Endothelial cell of umbilical vein (primary cell): ENCODE results near the gene STBD1. TPM values are rescaled to one million over a fixed set of nuclear protein-coding genes. Genes with fewer than 3 reads are reported as not detected.

Experiments used
- BruUV-seq: library from RNA; stranded (reverse); fragments of 400-500 nt; replicated peaks from 2 replicates; lab custom pipeline; 2021; lab: Mats Ljungman, UMichigan
- CTCF ChIA-PET: fragments of 300-600, 350-600 bp; sonication (Branson Sonifier 250); formaldehyde crosslinking; loops from one replicate; lab custom pipeline; 2021; ENCODE audit warnings: antibody characterized with exemption, inconsistent platforms; lab: Charles Lee
- POLR2A ChIA-PET: fragments of 300-600, 350-600 bp; sonication (Branson Sonifier 250); formaldehyde crosslinking; loops from one replicate; lab custom pipeline; 2021; ENCODE audit warnings: antibody characterized with exemption, inconsistent platforms; lab: Charles Lee
- DNase-seq: peaks from one replicate; pipeline ENCODE4 v3.0.0-alpha.2; 2011; ENCODE audit warnings: low read depth, low spot score
- FAIRE-seq: peaks from 2 replicates; lab custom pipeline; 2011; peaks lifted over from hg19 to GRCh38; lab: Jason Lieb, UNC
- H2AFZ ChIP-seq: 2 replicates; pipeline ENCODE4 v1.6.0; 2012; ENCODE audit warnings: low read depth, low read length, control low read depth, inconsistent platforms
- H3K27ac ChIP-seq: 2 replicates; pipeline ENCODE4 v1.5.1; 2011; ENCODE audit warnings: low read depth, mild to moderate bottlenecking, control low read depth, low read length, moderate library complexity; ENCODE audit not compliant: insufficient read depth
- H3K27me3 ChIP-seq, 2 experiments: 2 replicates each; pipeline versions ENCODE4 v1.6.0 to v1.6.1; 2011; ENCODE audit warnings: low read length in 2 of 2, mixed read lengths in 1 of 2; ENCODE audit not compliant: control insufficient read depth in 2 of 2, insufficient read depth in 2 of 2
- H3K36me3 ChIP-seq, 2 experiments: 2 replicates in 1 of 2; 3 replicates in 1 of 2; pipeline ENCODE4 v1.5.1; 2011; ENCODE audit warnings: low read length in 2 of 2, mild to moderate bottlenecking in 1 of 2, moderate library complexity in 1 of 2; ENCODE audit not compliant: control insufficient read depth in 2 of 2, insufficient read depth in 2 of 2; ENCODE audit errors: extremely low read depth in 1 of 2
- H3K4me1 ChIP-seq: 3 replicates; pipeline ENCODE4 v1.5.1; 2011; ENCODE audit warnings: mild to moderate bottlenecking, low read length; ENCODE audit not compliant: control insufficient read depth, insufficient read depth; ENCODE audit errors: extremely low read depth
- H3K4me2 ChIP-seq: 2 replicates; pipeline ENCODE4 v1.6.1; 2011; ENCODE audit warnings: low read length, control low read depth, mixed read lengths; ENCODE audit not compliant: insufficient read depth
- H3K4me3 ChIP-seq, 3 experiments: fragments of 200-600 bp in 1 of 3; sonication (generic), shearing (Covaris generic) in 1 of 3; replicated peaks in 1 of 3; 2 replicates each; pipeline ENCODE4 v1.5.1; 2011 to 2016; ENCODE audit warnings: control low read depth in 3 of 3, low read length in 3 of 3, mild to moderate bottlenecking in 2 of 3, inconsistent platforms in 1 of 3, low read depth in 1 of 3, moderate library complexity in 1 of 3; ENCODE audit not compliant: insufficient read depth in 1 of 3
- H3K79me2 ChIP-seq: 2 replicates; pipeline ENCODE4 v1.6.0; 2012; ENCODE audit warnings: low read length, inconsistent platforms; ENCODE audit not compliant: control insufficient read depth, insufficient read depth
- H3K9ac ChIP-seq: replicated peaks from 2 replicates; pipeline ENCODE3; 2011; ENCODE audit warnings: low read length, control low read depth; ENCODE audit not compliant: insufficient read depth; ENCODE audit errors: extremely low read depth
- H3K9me1 ChIP-seq: replicated peaks from 3 replicates; pipeline ENCODE4 v1.6.0; 2011; ENCODE audit warnings: mild to moderate bottlenecking, low read length; ENCODE audit not compliant: control insufficient read depth, insufficient read depth; ENCODE audit errors: extremely low read depth
- H3K9me3 ChIP-seq: replicated peaks from 2 replicates; pipeline ENCODE4 v1.5.1; 2012; ENCODE audit warnings: low read length, inconsistent platforms; ENCODE audit not compliant: control insufficient read depth, insufficient read depth
- H4K20me1 ChIP-seq: replicated peaks from 2 replicates; pipeline ENCODE3; 2011; ENCODE audit warnings: mild to moderate bottlenecking, low read length; ENCODE audit not compliant: control insufficient read depth, insufficient read depth; ENCODE audit errors: extremely low read depth
- CTCF ChIP-seq, 2 donors: IDR thresholded peaks; 1 replicate in 1 of 2; 2 replicates in 1 of 2; pipeline ENCODE4 v1.5.1; 2011; ENCODE audit warnings: low read length in 2 of 2, mild to moderate bottlenecking in 2 of 2, moderate library complexity in 2 of 2, control low read depth in 1 of 2, inconsistent platforms in 1 of 2, low read depth in 1 of 2; ENCODE audit not compliant: insufficient read depth in 1 of 2; ENCODE audit errors: extremely low read depth in 1 of 2
- EZH2 ChIP-seq: IDR thresholded peaks from 2 replicates; pipeline ENCODE4 v1.6.1; 2012; ENCODE audit warnings: borderline replicate concordance, low read depth, mild to moderate bottlenecking, moderate library complexity, low read length, inconsistent platforms; ENCODE audit not compliant: severe bottlenecking
- FOS ChIP-seq: IDR thresholded peaks from 2 replicates; pipeline ENCODE4 v1.6.1; 2011; ENCODE audit warnings: mild to moderate bottlenecking, low read length, moderate library complexity, borderline replicate concordance; ENCODE audit not compliant: insufficient read depth
- GATA2 ChIP-seq: IDR thresholded peaks from 2 replicates; pipeline ENCODE4 v1.7.0; 2011; ENCODE audit warnings: low read depth, mild to moderate bottlenecking, moderate library complexity, mixed read lengths, low read length; ENCODE audit not compliant: insufficient read length, insufficient read depth
- JUN ChIP-seq: IDR thresholded peaks from 2 replicates; pipeline ENCODE4 v1.6.1; 2011; ENCODE audit warnings: borderline replicate concordance, low read depth; ENCODE audit not compliant: insufficient read length, insufficient read depth
- MAX ChIP-seq: IDR thresholded peaks from 2 replicates; pipeline ENCODE4 v1.6.1; 2011; ENCODE audit not compliant: insufficient read depth, insufficient read length
- MYC ChIP-seq: IDR thresholded peaks from one replicate; pipeline ENCODE4 v1.6.1; 2011; ENCODE audit warnings: mild to moderate bottlenecking, low read depth, low read length
- POLR2A ChIP-seq: IDR thresholded peaks from 2 replicates; pipeline ENCODE4 v1.6.1; 2012; ENCODE audit warnings: low read depth, mild to moderate bottlenecking, control low read depth, low read length
- POLR2AphosphoS5 ChIP-seq: IDR thresholded peaks from 2 replicates; pipeline ENCODE4 v1.6.1; 2012; ENCODE audit warnings: low read depth, mild to moderate bottlenecking, control low read depth, low read length, moderate library complexity; ENCODE audit not compliant: insufficient read depth
- dilution Hi-C: fragments of 300-500 bp; cut with MboI; formaldehyde crosslinking; loops from one replicate; pipeline ENCODE4 v1.15.0; 2019; ENCODE audit warnings: low sequenced_read_pairs; ENCODE audit not compliant: extremely low pct_ligation_motif_present
- intact Hi-C: fragments of 100-400 bp; cut with micrococcal nuclease; formaldehyde crosslinking; loops from one replicate; pipeline ENCODE4 v1.10.0; 2022
- polyA plus RNA-seq, 4 experiments: library from polyadenylated mRNA; depleted of rRNA in 3 of 4; stranded (reverse) in 3 of 4; unstranded in 1 of 4; fragments of >200 nt; gene quantifications; 2 replicates each; pipeline versions ENCODE4 v1.2.1 to v1.2.3, GENCODE V29; 2011 to 2012; ENCODE audit warnings: missing spikeins in 1 of 4
- total RNA-seq: library from RNA; stranded (reverse); gene quantifications from 2 replicates; pipeline ENCODE4 v1.2.3, GENCODE V29; 2021

Gene STBD1
- total and polyA plus RNA-seq, 2 donors (not counting 3 experiments of a cell fraction or from before 2014, with no cell fraction given), result 0.18 to 0.29 TPM

GRCh38 chr4:76276813-76277212, 29.7 kb upstream of the STBD1 start:
- no peak overlapping the region for H3K4me2 ChIP-seq
- intact Hi-C loops, result no loop called here
- ChIA-PET POLR2A (no interaction called here), CTCF (interaction anchor here (1.2 to 4.4 kb wide), 3 partner anchors 97 to 101 kb away, joined by 3 to 16 read pairs (median 13); no protein-coding TSS in a partner anchor)
- no peaks in the 10 kb centered on the region for H3K9me3 ChIP-seq
- no peak for DNase-seq
- H3K27me3 ChIP-seq, result peaks cover 5 to 21% of the 10 kb centered on the region in 2 experiments
- dilution Hi-C loops, result no loop called here
- H4K20me1 ChIP-seq, result no peaks in the 10 kb centered on the region
- no peak overlapping the region for H2AFZ ChIP-seq
- no peaks in the 10 kb centered on the region for H3K79me2 ChIP-seq
- no TSS peak for BruUV-seq
- H3K9ac ChIP-seq, result no peak overlapping the region
- H3K4me3 ChIP-seq, result no peak overlapping the region
- FAIRE-seq, result no peak
- no peaks in the 10 kb centered on the region for H3K9me1 ChIP-seq
- H3K27ac ChIP-seq, result no peak overlapping the region
- H3K36me3 ChIP-seq, result no peaks in the 10 kb centered on the region
- no peaks in the 10 kb centered on the region for H3K4me1 ChIP-seq
- TF ChIP-seq GATA2 (no peak), FOS (no peak), EZH2 (no peak), MYC (no peak), MAX (no peak), CTCF (IDR thresholded peaks at IDR 0.05; ENCODE audit: extremely low read depth in 1 of 2, insufficient read depth in 1 of 2, low read depth in 1 of 2, low read length in 2 of 2) (no peak), JUN (no peak), POLR2A (no peak), POLR2AphosphoS5 (no peak)
